Ishikawa (cell line): Measurements from ENCODE around the gene SRRM1.

Experiments
- EP300 ChIP-seq: IDR thresholded peaks from 2 replicates; pipeline ENCODE4 v1.6.1; 2012; ENCODE audit warnings: borderline replicate concordance
- TAF1 ChIP-seq: IDR thresholded peaks from 2 replicates; pipeline ENCODE4 v1.6.1; 2012; ENCODE audit warnings: low read depth, mild to moderate bottlenecking
- TCF12 ChIP-seq: IDR thresholded peaks from 2 replicates; pipeline ENCODE4 v1.6.1; 2012; ENCODE audit warnings: low read depth
- TF ChIP-seq, protein P1 (sequence below): IDR thresholded peaks from 2 replicates; pipeline ENCODE4 v1.6.1; 2012; ENCODE audit warnings: low read depth, mild to moderate bottlenecking
- TF ChIP-seq, protein P2 (sequence below): IDR thresholded peaks from 2 replicates; pipeline ENCODE4 v1.6.1; 2012

DNA sequence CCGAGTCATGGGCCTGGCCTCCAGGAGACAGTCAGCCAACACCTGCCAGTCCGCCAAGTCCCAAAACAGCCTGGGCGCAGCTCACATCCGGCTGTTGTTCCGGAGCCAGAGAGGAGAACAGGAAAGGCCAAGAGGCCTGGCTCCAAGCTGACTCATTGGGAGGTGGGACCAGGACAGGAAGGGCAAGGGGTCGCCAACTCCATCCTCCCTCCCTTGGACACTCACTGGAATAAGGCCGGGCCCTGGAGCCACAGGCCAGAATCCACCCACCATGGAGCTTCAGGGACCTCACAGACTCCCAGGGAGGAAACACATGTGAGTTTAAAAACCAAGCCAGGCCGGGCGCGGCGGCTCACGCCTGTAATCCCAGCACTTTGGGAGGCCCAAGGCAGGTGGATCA, 77.0 kb downstream of the SRRM1 start:
- TF ChIP-seq, protein P1, sequence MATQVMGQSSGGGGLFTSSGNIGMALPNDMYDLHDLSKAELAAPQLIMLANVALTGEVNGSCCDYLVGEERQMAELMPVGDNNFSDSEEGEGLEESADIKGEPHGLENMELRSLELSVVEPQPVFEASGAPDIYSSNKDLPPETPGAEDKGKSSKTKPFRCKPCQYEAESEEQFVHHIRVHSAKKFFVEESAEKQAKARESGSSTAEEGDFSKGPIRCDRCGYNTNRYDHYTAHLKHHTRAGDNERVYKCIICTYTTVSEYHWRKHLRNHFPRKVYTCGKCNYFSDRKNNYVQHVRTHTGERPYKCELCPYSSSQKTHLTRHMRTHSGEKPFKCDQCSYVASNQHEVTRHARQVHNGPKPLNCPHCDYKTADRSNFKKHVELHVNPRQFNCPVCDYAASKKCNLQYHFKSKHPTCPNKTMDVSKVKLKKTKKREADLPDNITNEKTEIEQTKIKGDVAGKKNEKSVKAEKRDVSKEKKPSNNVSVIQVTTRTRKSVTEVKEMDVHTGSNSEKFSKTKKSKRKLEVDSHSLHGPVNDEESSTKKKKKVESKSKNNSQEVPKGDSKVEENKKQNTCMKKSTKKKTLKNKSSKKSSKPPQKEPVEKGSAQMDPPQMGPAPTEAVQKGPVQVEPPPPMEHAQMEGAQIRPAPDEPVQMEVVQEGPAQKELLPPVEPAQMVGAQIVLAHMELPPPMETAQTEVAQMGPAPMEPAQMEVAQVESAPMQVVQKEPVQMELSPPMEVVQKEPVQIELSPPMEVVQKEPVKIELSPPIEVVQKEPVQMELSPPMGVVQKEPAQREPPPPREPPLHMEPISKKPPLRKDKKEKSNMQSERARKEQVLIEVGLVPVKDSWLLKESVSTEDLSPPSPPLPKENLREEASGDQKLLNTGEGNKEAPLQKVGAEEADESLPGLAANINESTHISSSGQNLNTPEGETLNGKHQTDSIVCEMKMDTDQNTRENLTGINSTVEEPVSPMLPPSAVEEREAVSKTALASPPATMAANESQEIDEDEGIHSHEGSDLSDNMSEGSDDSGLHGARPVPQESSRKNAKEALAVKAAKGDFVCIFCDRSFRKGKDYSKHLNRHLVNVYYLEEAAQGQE: no peak
- TF ChIP-seq TCF12: no peak
- no peak for TF ChIP-seq TAF1
- TF ChIP-seq, protein P2, sequence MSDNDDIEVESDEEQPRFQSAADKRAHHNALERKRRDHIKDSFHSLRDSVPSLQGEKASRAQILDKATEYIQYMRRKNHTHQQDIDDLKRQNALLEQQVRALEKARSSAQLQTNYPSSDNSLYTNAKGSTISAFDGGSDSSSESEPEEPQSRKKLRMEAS: no peak
- TF ChIP-seq EP300: no peak
